Thoracic aorta (tissue), 2 donors: Measurements from ENCODE around the gene CPNE8. TPM values are rescaled to one million over a fixed set of nuclear protein-coding genes. Genes with fewer than 3 reads are reported as not detected.

Experiments used
- ATAC-seq: fragments of 150-250 bp; one replicate; pipeline ENCODE4 v1.8.0; 2017; ENCODE audit warnings: low read depth; ENCODE audit not compliant: insufficient number of reproducible peaks, low FRiP score
- DNase-seq: peaks from one replicate; pipeline ENCODE4 v3.0.0-alpha.2; 2020; ENCODE audit warnings: low spot score
- H3K27ac ChIP-seq, 2 donors: fragments of 200-600 bp; sonication (generic); 1 replicate in 1 of 2; 2 replicates in 1 of 2; pipeline ENCODE4 v1.5.1; 2016; ENCODE audit warnings: mild to moderate bottlenecking in 2 of 2, moderate library complexity in 2 of 2
- H3K27me3 ChIP-seq: fragments of 200-600 bp; sonication (generic); replicated peaks from 2 replicates; pipeline ENCODE4 v1.6.0; 2016; ENCODE audit warnings: mild to moderate bottlenecking; ENCODE audit not compliant: insufficient read depth
- H3K36me3 ChIP-seq: fragments of 200-600 bp; sonication (generic); one replicate; pipeline ENCODE4 v1.5.1; 2016
- H3K4me1 ChIP-seq, 2 donors: fragments of 200-600 bp; sonication (generic); 1 replicate in 1 of 2; 2 replicates in 1 of 2; pipeline versions ENCODE4 v1.5.1 to v1.6.0; 2016; ENCODE audit warnings: low read depth in 2 of 2, mild to moderate bottlenecking in 1 of 2; ENCODE audit not compliant: control insufficient read depth in 1 of 2
- H3K4me3 ChIP-seq: fragments of 200-600 bp; sonication (generic); 2 replicates; pipeline ENCODE4 v1.5.1; 2016; ENCODE audit warnings: mild to moderate bottlenecking
- H3K9me3 ChIP-seq: fragments of 200-600 bp; sonication (generic); 2 replicates; pipeline ENCODE4 v1.5.1; 2016
- total RNA-seq, 2 donors: library from RNA; depleted of rRNA; stranded (reverse); fragments of >200 nt; gene quantifications; one replicate each; pipeline versions ENCODE4 v1.1.0 to v1.2.3, GENCODE V29; 2016
- TF ChIP-seq, protein P1 (sequence below): fragments of 200-600 bp; sonication (generic); IDR thresholded peaks from one replicate; pipeline ENCODE4 v1.5.1; 2019; ENCODE audit warnings: antibody characterized with exemption

CPNE8 gene
- total RNA-seq, 2 donors from 2014 or later = 14.1 to 42.4 TPM

DNA sequence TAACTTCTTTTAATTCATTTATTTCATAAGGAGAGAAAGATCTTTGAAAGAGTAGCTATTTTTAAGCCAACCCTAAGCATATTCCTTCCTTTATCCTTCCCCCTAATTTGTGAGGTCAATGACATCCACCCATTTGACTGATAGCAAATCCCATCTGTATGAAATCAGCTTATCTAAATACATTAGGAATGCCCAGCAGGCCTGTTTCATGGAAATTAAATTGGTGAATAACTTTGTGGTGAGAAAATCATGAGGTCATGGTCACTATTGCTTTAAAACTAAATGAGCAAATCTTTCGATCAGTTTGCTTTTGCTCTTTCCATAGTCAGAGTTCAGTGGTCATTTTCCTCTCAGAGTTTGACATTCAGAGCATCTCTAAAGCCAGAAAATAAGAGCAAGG is 256.6 kb downstream of the CPNE8 start:
- H3K9me3 ChIP-seq = no peaks in the 10 kb centered on the region
- no peak for DNase-seq
- TF ChIP-seq, protein P1, sequence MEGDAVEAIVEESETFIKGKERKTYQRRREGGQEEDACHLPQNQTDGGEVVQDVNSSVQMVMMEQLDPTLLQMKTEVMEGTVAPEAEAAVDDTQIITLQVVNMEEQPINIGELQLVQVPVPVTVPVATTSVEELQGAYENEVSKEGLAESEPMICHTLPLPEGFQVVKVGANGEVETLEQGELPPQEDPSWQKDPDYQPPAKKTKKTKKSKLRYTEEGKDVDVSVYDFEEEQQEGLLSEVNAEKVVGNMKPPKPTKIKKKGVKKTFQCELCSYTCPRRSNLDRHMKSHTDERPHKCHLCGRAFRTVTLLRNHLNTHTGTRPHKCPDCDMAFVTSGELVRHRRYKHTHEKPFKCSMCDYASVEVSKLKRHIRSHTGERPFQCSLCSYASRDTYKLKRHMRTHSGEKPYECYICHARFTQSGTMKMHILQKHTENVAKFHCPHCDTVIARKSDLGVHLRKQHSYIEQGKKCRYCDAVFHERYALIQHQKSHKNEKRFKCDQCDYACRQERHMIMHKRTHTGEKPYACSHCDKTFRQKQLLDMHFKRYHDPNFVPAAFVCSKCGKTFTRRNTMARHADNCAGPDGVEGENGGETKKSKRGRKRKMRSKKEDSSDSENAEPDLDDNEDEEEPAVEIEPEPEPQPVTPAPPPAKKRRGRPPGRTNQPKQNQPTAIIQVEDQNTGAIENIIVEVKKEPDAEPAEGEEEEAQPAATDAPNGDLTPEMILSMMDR = no peak
- H3K27me3 ChIP-seq = no peaks in the 10 kb centered on the region
- no peak for ATAC-seq
- H3K4me1 ChIP-seq = no peaks in the 10 kb centered on the region
- H3K36me3 ChIP-seq = no peaks in the 10 kb centered on the region
- no peak overlapping the region for H3K4me3 ChIP-seq
- H3K27ac ChIP-seq = no peak overlapping the region

DNA sequence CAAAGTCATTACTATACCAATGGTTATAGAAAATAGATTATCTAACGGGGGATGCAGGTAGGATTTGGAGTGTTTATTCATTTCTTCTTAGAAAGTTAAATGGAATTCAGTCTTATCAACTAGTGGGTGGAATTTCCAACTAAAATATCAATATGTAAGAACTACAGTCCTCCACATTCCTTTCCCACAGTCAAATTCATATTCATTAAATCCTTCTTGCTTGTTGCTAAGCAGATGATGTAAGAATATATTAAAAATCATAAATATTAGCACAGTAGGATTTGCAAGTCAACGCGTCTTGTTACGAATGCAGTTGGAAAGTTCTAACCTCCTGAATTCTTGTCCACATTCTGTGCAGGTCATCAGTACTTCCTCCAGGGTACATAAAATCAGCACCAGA is 259.2 kb downstream of the CPNE8 start:
- no peaks in the 10 kb centered on the region for H3K9me3 ChIP-seq
- DNase-seq (no peak), ATAC-seq (no peak)
- no peak overlapping the region for H3K27ac ChIP-seq
- TF ChIP-seq, protein P1 = no peak
- H3K4me1 ChIP-seq = no peaks in the 10 kb centered on the region
- no peak overlapping the region for H3K4me3 ChIP-seq
- no peaks in the 10 kb centered on the region for H3K36me3 ChIP-seq
- no peaks in the 10 kb centered on the region for H3K27me3 ChIP-seq

DNA sequence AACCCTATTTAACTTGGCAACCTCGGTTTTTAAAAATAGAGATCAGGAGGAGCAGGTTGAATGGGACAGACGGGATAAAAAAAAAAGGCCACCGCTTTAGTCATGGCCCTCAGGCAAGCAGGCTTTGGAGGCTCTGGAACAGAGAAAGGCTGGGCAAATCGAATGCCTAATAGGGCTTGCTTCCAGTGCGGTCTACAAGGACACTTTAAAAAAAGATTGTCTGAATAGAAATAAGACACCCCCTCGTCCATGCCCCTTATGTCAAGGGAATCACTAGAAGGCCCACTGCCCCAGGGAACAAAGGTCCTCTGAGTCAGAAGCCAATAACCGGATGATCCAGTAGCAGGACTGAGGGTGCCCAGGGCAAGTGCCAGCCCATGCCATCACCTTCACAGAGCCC is 265.8 kb downstream of the CPNE8 start:
- DNase-seq = no peak
- H3K4me3 ChIP-seq = no peak overlapping the region
- no peak for ATAC-seq
- no peak overlapping the region for H3K27ac ChIP-seq
- H3K9me3 ChIP-seq = no peaks in the 10 kb centered on the region
- no peaks in the 10 kb centered on the region for H3K27me3 ChIP-seq
- no peaks in the 10 kb centered on the region for H3K36me3 ChIP-seq
- TF ChIP-seq, protein P1 = no peak
- H3K4me1 ChIP-seq = no peaks in the 10 kb centered on the region

DNA sequence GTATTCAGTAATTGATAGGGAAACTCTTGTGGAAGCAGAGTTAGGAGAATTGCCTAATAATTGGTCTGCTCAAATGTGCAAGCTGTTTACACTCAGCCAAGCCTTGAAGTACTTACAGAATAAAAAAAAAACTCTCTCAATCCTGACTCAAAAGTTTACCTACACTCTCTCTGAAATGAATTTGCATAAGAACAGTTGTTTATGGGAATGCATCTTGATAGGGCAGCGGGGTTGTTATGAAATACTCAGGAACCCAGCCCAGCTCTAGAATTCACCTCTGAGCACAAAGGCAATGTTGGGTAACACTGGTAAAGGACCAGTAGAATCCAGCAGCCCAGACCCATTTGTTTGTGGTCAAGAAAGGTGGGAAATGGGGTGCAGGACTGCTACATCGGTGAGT is 267.0 kb downstream of the CPNE8 start:
- no peaks in the 10 kb centered on the region for H3K4me1 ChIP-seq
- no peaks in the 10 kb centered on the region for H3K27me3 ChIP-seq
- no peaks in the 10 kb centered on the region for H3K36me3 ChIP-seq
- TF ChIP-seq, protein P1 = no peak
- no peak overlapping the region for H3K4me3 ChIP-seq
- DNase-seq (no peak), ATAC-seq (no peak)
- no peak overlapping the region for H3K27ac ChIP-seq
- no peaks in the 10 kb centered on the region for H3K9me3 ChIP-seq

DNA sequence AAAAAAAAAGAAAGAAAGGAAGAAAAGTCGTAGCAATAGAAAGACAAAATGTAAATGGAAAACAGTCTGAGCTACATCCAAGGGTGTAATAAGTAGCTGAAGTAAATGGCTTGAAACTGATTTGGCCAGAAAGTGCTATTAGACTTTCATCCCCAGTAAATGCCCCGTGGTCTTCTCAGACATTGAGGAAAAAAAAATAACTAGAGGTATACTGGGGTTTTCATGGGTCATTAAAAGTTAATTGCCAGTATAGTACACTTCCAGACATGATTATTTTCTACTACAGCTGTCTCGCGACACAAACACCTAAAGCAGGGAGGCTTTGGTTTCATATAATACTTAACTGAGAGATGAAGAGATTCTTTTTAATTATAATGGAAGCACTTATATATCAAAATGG is 271.9 kb downstream of the CPNE8 start:
- TF ChIP-seq, protein P1 = no peak
- H3K27ac ChIP-seq = no peak overlapping the region
- DNase-seq (no peak), ATAC-seq (no peak)
- no peaks in the 10 kb centered on the region for H3K36me3 ChIP-seq
- H3K4me1 ChIP-seq = no peaks in the 10 kb centered on the region
- H3K4me3 ChIP-seq = no peak overlapping the region
- H3K9me3 ChIP-seq = no peaks in the 10 kb centered on the region
- H3K27me3 ChIP-seq = no peaks in the 10 kb centered on the region
